ENCODE results near the gene MYH14. TPM values are rescaled to one million over a fixed set of nuclear protein-coding genes. Genes with fewer than 3 reads are reported as not detected.

Gene MYH14
- total and polyA plus RNA-seq, 10 of the 15 experiments (the other 5 are each of a cell fraction or from before 2014, with no cell fraction given) = 0.06 to 0.69 (median 0.15) TPM; not detected in 4

GRCh38 chr19:50358483-50359327 lies 155.3 kb downstream of the MYH14 start (continued):
- TF ChIP-seq ZZZ3 (IDR thresholded peaks at IDR 0.05; ENCODE audit: control insufficient read depth, insufficient read length, low read depth) (no peak), PML (IDR thresholded peaks at IDR 0.05; ENCODE audit: low read length) (no peak), MXI1 (IDR thresholded peaks at IDR 0.05; ENCODE audit: low read depth, low read length) (no peak), PAX8 (IDR thresholded peaks at IDR 0.05) (no peak), BMI1 (IDR thresholded peaks at IDR 0.05; ENCODE audit: borderline replicate concordance) (no peak), SREBF1 (IDR thresholded peaks at IDR 0.05; ENCODE audit: low read length) (no peak), MTA2 (IDR thresholded peaks at IDR 0.05; ENCODE audit: low read depth) (no peak; the same call in 1 of the 2 replicates), SIX5 (IDR thresholded peaks at IDR 0.05; ENCODE audit: low read depth, low read length, severe bottlenecking) (no peak), SMAD1 (IDR thresholded peaks at IDR 0.05; ENCODE audit: low read depth, partially characterized antibody) (no peak), ATF7 (IDR thresholded peaks at IDR 0.05; ENCODE audit: low read depth) (peak; percentile 100), POU2F2 (IDR thresholded peaks at IDR 0.05; ENCODE audit: borderline replicate concordance, low read depth, low read length) (no peak), POLR2AphosphoS5 (IDR thresholded peaks at IDR 0.05; ENCODE audit: low read length) (peak; percentile 64), STAT3 (IDR thresholded peaks at IDR 0.05; ENCODE audit: low read depth, low read length) (no peak), SUZ12 (IDR thresholded peaks at IDR 0.05; ENCODE audit: unreplicated experiment) (no peak), SMC3 (IDR thresholded peaks at IDR 0.05; ENCODE audit: borderline replicate concordance, low read length) (no peak), PAX5 (IDR thresholded peaks at IDR 0.05; ENCODE audit: borderline replicate concordance, low read depth, low read length) (0 out of 2 replicates have a peak, but pooled peaks have one; percentile 30), E2F8 (IDR thresholded peaks at IDR 0.05; ENCODE audit: low read depth, partially characterized antibody) (peak; percentile 89)
- TF ChIP-seq, protein P1, sequence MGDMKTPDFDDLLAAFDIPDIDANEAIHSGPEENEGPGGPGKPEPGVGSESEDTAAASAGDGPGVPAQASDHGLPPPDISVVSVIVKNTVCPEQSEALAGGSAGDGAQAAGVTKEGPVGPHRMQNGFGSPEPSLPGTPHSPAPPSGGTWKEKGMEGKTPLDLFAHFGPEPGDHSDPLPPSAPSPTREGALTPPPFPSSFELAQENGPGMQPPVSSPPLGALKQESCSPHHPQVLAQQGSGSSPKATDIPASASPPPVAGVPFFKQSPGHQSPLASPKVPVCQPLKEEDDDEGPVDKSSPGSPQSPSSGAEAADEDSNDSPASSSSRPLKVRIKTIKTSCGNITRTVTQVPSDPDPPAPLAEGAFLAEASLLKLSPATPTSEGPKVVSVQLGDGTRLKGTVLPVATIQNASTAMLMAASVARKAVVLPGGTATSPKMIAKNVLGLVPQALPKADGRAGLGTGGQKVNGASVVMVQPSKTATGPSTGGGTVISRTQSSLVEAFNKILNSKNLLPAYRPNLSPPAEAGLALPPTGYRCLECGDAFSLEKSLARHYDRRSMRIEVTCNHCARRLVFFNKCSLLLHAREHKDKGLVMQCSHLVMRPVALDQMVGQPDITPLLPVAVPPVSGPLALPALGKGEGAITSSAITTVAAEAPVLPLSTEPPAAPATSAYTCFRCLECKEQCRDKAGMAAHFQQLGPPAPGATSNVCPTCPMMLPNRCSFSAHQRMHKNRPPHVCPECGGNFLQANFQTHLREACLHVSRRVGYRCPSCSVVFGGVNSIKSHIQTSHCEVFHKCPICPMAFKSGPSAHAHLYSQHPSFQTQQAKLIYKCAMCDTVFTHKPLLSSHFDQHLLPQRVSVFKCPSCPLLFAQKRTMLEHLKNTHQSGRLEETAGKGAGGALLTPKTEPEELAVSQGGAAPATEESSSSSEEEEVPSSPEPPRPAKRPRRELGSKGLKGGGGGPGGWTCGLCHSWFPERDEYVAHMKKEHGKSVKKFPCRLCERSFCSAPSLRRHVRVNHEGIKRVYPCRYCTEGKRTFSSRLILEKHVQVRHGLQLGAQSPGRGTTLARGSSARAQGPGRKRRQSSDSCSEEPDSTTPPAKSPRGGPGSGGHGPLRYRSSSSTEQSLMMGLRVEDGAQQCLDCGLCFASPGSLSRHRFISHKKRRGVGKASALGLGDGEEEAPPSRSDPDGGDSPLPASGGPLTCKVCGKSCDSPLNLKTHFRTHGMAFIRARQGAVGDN (IDR thresholded peaks at IDR 0.05) = peak; percentile 69
- TF ChIP-seq, protein P2, sequence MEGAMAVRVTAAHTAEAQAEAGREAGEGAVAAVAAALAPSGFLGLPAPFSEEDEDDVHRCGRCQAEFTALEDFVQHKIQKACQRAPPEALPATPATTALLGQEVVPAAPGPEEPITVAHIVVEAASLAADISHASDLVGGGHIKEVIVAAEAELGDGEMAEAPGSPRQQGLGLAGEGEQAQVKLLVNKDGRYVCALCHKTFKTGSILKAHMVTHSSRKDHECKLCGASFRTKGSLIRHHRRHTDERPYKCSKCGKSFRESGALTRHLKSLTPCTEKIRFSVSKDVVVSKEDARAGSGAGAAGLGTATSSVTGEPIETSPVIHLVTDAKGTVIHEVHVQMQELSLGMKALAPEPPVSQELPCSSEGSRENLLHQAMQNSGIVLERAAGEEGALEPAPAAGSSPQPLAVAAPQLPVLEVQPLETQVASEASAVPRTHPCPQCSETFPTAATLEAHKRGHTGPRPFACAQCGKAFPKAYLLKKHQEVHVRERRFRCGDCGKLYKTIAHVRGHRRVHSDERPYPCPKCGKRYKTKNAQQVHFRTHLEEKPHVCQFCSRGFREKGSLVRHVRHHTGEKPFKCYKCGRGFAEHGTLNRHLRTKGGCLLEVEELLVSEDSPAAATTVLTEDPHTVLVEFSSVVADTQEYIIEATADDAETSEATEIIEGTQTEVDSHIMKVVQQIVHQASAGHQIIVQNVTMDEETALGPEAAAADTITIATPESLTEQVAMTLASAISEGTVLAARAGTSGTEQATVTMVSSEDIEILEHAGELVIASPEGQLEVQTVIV (IDR thresholded peaks at IDR 0.05; ENCODE audit: borderline replicate concordance, partially characterized antibody) = no peak

All from GM12878 (cell line).